ENCODE results near the gene CLSTN2.

The CLSTN2 gene

GRCh38 chr3:140187028-140187427 is 252.0 kb downstream of the CLSTN2 start:
- Mint-ChIP-seq H3K27me3 (peaks cover 3% of the 10 kb centered on the region), H3K4me3 (no peak overlapping the region), H3K36me3 (no peaks in the 10 kb centered on the region), H3K9me3 (peaks cover 2% of the 10 kb centered on the region), H3K4me1 (no peaks in the 10 kb centered on the region), H3K27ac (no peak overlapping the region)
- ATAC-seq (ENCODE audit: low read depth) (no peak), DNase-seq (ENCODE audit: low spot score in 2 of 2) (no peak)

- no peak for ATAC-seq (ENCODE audit: low read depth)
These were observed 252.8 kb downstream of the CLSTN2 start for GRCh38 chr3:140187656-140188221.

GRCh38 chr3:140188285-140188684 is 253.3 kb downstream of the CLSTN2 start:
- no peak overlapping the region for H3K4me3 Mint-ChIP-seq
- peaks cover 9% of the 10 kb centered on the region for H3K9me3 Mint-ChIP-seq
- no peak for ATAC-seq (ENCODE audit: low read depth)
- peaks cover 1% of the 10 kb centered on the region for H3K27me3 Mint-ChIP-seq
- H3K4me1 Mint-ChIP-seq = no peaks in the 10 kb centered on the region
- H3K27ac Mint-ChIP-seq = no peak overlapping the region
- H3K36me3 Mint-ChIP-seq = no peaks in the 10 kb centered on the region
- DNase-seq (ENCODE audit: low spot score in 2 of 2) = no peak

More at GRCh38 chr3:140187656-140188221, 252.8 kb downstream of the CLSTN2 start:
- Mint-ChIP-seq H3K36me3 (no peaks in the 10 kb centered on the region), H3K27me3 (peaks cover 2% of the 10 kb centered on the region), H3K4me1 (no peaks in the 10 kb centered on the region), H3K4me3 (no peak overlapping the region), H3K9me3 (peaks cover 6% of the 10 kb centered on the region), H3K27ac (no peak overlapping the region)
- no peak for DNase-seq (ENCODE audit: low spot score in 2 of 2)

GRCh38 chr3:140189267-140189666 is 254.3 kb downstream of the CLSTN2 start:
- no peak for DNase-seq (ENCODE audit: low spot score in 2 of 2)
- Mint-ChIP-seq H3K4me1 (no peaks in the 10 kb centered on the region), H3K9me3 (peaks cover 9% of the 10 kb centered on the region), H3K27me3 (no peaks in the 10 kb centered on the region), H3K27ac (no peak overlapping the region), H3K36me3 (no peaks in the 10 kb centered on the region), H3K4me3 (no peak overlapping the region)
- ATAC-seq (ENCODE audit: low read depth) = no peak

- Mint-ChIP-seq H3K27ac (no peak overlapping the region), H3K4me3 (no peak overlapping the region), H3K9me3 (peaks cover 9% of the 10 kb centered on the region), H3K27me3 (no peaks in the 10 kb centered on the region), H3K4me1 (no peaks in the 10 kb centered on the region), H3K36me3 (no peaks in the 10 kb centered on the region)
- DNase-seq (ENCODE audit: low spot score in 2 of 2) (no peak), ATAC-seq (ENCODE audit: low read depth) (no peak)
These were observed 255.0 kb downstream of the CLSTN2 start for GRCh38 chr3:140189976-140190375.

GRCh38 chr3:140196970-140197369 is 262.0 kb downstream of the CLSTN2 start:
- Mint-ChIP-seq H3K36me3 (no peaks in the 10 kb centered on the region), H3K9me3 (peaks cover 9% of the 10 kb centered on the region), H3K4me1 (no peaks in the 10 kb centered on the region), H3K27me3 (peaks cover 5% of the 10 kb centered on the region), H3K4me3 (no peak overlapping the region), H3K27ac (no peak overlapping the region)
- no peak for ATAC-seq (ENCODE audit: low read depth)
- no peak for DNase-seq (ENCODE audit: low spot score in 2 of 2)

- DNase-seq (ENCODE audit: low spot score in 2 of 2) (no peak), ATAC-seq (ENCODE audit: low read depth) (no peak)
- Mint-ChIP-seq H3K4me1 (no peaks in the 10 kb centered on the region), H3K27me3 (peaks cover 7% of the 10 kb centered on the region), H3K4me3 (no peak overlapping the region), H3K27ac (no peak overlapping the region), H3K36me3 (no peaks in the 10 kb centered on the region), H3K9me3 (peaks cover 3% of the 10 kb centered on the region)
These were observed 263.3 kb downstream of the CLSTN2 start for GRCh38 chr3:140198242-140198641.

- Mint-ChIP-seq H3K4me1 (no peaks in the 10 kb centered on the region), H3K36me3 (no peaks in the 10 kb centered on the region)
- ATAC-seq (ENCODE audit: low read depth) = no peak
These were observed 264.0 kb downstream of the CLSTN2 start for GRCh38 chr3:140199008-140199407.

GRCh38 chr3:140199743-140200142 is 264.8 kb downstream of the CLSTN2 start:
- no peaks in the 10 kb centered on the region for H3K36me3 Mint-ChIP-seq
- H3K27me3 Mint-ChIP-seq = peaks cover 7% of the 10 kb centered on the region
- DNase-seq (ENCODE audit: low spot score in 2 of 2) (no peak), ATAC-seq (ENCODE audit: low read depth) (no peak)
- H3K9me3 Mint-ChIP-seq = no peaks in the 10 kb centered on the region
- H3K27ac Mint-ChIP-seq = no peak overlapping the region
- no peak overlapping the region for H3K4me3 Mint-ChIP-seq
- H3K4me1 Mint-ChIP-seq = no peaks in the 10 kb centered on the region

More at GRCh38 chr3:140199008-140199407, 264.0 kb downstream of the CLSTN2 start:
- Mint-ChIP-seq H3K4me3 (no peak overlapping the region), H3K27ac (no peak overlapping the region), H3K27me3 (peaks cover 7% of the 10 kb centered on the region), H3K9me3 (no peaks in the 10 kb centered on the region)
- no peak for DNase-seq (ENCODE audit: low spot score in 2 of 2)

- Mint-ChIP-seq H3K9me3 (no peaks in the 10 kb centered on the region), H3K36me3 (no peaks in the 10 kb centered on the region), H3K27me3 (peaks cover 2% of the 10 kb centered on the region), H3K27ac (no peak overlapping the region), H3K4me1 (no peaks in the 10 kb centered on the region), H3K4me3 (no peak overlapping the region)
- DNase-seq (ENCODE audit: low spot score in 2 of 2) (no peak), ATAC-seq (ENCODE audit: low read depth) (no peak)
These were observed 268.5 kb downstream of the CLSTN2 start for GRCh38 chr3:140203510-140203909.

- H3K36me3 Mint-ChIP-seq = no peaks in the 10 kb centered on the region
- peaks cover 2% of the 10 kb centered on the region for H3K27me3 Mint-ChIP-seq
- no peak overlapping the region for H3K27ac Mint-ChIP-seq
- no peaks in the 10 kb centered on the region for H3K9me3 Mint-ChIP-seq
- ATAC-seq (ENCODE audit: low read depth) (no peak), DNase-seq (ENCODE audit: low spot score in 2 of 2) (no peak)
- H3K4me1 Mint-ChIP-seq = no peaks in the 10 kb centered on the region
- H3K4me3 Mint-ChIP-seq = no peak overlapping the region
These were observed 269.4 kb downstream of the CLSTN2 start for GRCh38 chr3:140204271-140204984.

- Mint-ChIP-seq H3K9me3 (no peaks in the 10 kb centered on the region), H3K27ac (no peak overlapping the region), H3K4me1 (no peaks in the 10 kb centered on the region), H3K27me3 (peaks cover 2% of the 10 kb centered on the region), H3K4me3 (no peak overlapping the region), H3K36me3 (no peaks in the 10 kb centered on the region)
- ATAC-seq (ENCODE audit: low read depth) = no peak
- DNase-seq (ENCODE audit: low spot score in 2 of 2) = no peak
These were observed 270.6 kb downstream of the CLSTN2 start for GRCh38 chr3:140205598-140205997.

- H3K9me3 Mint-ChIP-seq = no peaks in the 10 kb centered on the region
- H3K4me3 Mint-ChIP-seq = no peak overlapping the region
- no peaks in the 10 kb centered on the region for H3K36me3 Mint-ChIP-seq
- DNase-seq (ENCODE audit: low spot score in 2 of 2) (no peak), ATAC-seq (ENCODE audit: low read depth) (no peak)
- no peaks in the 10 kb centered on the region for H3K4me1 Mint-ChIP-seq
- no peak overlapping the region for H3K27ac Mint-ChIP-seq
- H3K27me3 Mint-ChIP-seq = peaks cover 2% of the 10 kb centered on the region
These were observed 271.4 kb downstream of the CLSTN2 start for GRCh38 chr3:140206196-140207040.

- Mint-ChIP-seq H3K4me1 (no peaks in the 10 kb centered on the region), H3K27ac (no peak overlapping the region), H3K4me3 (no peak overlapping the region), H3K27me3 (peaks cover 2% of the 10 kb centered on the region), H3K36me3 (no peaks in the 10 kb centered on the region), H3K9me3 (no peaks in the 10 kb centered on the region)
- ATAC-seq (ENCODE audit: low read depth) = no peak
- no peak for DNase-seq (ENCODE audit: low spot score in 2 of 2)
These were observed 272.6 kb downstream of the CLSTN2 start for GRCh38 chr3:140207541-140207940.
